ENCODE measurements around the gene FSTL5.

FSTL5 gene

DNA sequence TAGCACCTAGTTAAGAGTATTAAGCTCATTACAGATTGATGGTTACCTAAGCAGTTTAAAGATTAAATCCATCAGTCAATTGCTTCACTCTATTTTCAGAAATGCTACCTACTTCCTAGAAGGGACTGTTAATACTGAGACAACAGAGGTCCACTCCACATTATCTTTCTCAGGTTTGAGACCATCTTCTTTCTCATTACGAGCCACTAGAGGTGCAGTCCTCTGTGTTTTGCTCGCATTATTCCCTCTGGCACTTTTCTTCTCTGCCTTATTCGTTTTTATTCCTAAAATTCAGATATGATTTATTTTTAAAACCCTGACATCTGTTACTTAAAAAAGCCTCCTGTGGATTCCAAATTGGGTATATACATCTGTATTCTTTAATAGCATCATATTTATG lies 459.1 kb downstream of the FSTL5 start:
- no peak for DNase-seq (ENCODE audit: low read depth)

DNA sequence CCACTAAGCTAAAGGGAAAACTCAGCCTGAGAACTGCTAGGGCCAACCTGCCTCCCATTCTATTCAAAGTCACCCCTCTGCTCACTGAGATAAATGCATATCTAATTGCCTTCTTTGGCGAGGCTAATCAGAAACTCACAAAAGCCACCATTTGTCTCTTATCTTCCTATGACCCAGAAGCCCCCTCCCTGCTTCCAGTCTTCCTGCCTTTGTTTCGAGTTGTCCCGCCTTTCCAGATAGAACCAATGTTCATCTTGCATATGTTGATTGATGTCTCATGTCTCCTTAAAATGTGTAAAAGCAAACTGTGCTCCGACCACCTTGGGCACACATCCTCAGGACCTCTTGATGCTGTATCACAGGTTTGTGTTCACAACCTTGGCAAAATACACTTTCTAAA lies 459.8 kb downstream of the FSTL5 start:
- DNase-seq (ENCODE audit: low read depth): no peak

DNA sequence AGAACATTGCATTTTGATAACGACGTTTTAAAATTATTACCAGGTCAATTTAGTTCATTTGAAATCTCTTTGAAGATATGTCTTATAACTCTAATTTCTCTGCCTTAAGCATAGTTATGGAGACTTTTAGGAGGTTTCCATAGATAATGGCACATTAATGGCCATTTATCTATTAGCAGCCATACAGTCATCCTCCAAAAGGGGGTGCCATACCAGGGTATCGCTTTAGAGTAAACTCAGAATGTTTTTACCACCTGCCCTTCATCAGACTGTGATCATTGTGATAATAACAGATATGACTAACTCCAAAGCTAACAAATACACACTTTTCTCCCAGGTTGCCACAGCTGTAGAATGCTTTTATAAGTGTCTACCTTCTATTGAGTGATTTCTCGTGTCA lies 461.5 kb downstream of the FSTL5 start:
- DNase-seq (ENCODE audit: low read depth): no peak

DNA sequence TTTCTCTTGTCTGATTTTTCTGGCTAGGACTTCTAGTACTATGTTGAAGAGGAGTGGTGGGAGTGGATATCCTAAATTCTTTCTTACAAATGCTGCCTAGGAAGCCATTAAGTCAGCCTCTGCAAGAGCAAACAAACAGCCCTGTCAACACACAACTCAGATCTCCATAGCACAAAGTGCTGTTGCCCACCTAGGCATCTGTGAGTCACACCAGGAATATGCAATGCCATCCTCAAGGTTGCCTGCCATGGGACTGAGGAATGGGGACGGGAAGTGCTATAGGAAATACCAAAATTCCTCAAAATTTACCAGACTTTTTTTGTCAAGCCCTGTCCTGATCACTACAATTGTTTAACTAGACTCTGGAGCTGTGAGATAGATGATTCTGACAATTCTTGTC lies 466.9 kb downstream of the FSTL5 start:
- no peak for DNase-seq (ENCODE audit: low read depth)

DNA sequence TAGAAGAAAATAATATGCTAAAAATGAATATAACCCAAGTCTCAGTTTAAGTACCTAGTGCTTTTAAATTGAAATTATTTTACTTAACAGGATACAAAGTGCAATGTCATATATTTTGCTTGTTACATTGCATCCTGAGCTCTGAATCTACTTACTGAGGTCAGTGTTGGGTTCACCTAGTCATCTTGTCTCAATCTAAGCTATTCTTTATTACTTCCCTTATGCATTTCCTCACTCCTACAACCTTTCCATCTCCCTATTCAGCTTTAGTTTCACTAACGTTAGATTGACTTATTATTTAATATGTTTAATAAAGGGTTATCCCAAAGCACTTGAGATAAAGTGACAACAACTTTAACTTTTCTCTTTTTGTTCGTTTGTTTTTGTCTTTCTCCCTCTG lies 483.7 kb downstream of the FSTL5 start:
- no peak for DNase-seq (ENCODE audit: low read depth)

DNA sequence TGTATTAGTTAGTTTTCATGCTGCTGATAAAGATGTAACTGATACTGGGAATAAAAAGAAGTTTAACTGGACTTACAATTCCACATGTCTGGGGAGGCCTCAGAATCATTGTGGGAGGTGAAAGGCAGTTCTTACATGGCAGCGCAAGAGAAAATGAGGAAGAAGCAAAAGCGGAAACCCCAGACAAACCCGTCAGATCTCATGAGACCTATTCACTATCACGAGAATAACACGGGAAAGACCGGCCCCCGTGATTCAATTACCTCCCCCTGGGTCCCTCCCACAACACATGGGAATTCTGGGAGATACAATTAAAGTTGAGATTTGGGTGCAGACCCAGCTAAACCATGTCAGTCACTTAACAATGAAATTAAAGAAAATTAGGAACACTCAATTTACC lies 499.1 kb downstream of the FSTL5 start:
- DNase-seq (ENCODE audit: low read depth): no peak

DNA sequence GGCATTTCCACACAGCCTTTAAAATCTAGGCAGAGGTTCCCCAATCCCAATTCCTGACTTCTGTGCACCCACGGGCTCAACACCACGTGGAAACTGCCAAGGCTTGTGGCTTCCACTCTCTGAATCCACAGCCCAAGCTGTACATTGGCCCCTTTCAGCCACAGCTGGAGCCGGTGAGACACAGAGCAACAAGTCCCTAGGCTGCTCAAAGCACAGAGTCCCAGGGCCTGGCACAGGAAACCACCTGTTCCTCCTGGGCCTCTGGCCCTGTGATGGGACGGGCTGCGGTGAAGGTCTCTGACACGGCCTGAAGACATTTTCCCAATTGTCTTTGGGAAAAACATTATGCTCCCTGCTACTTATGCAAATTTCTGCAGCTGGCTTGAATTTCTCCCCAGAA lies 500.0 kb downstream of the FSTL5 start:
- no peak for DNase-seq (ENCODE audit: low read depth)

DNA sequence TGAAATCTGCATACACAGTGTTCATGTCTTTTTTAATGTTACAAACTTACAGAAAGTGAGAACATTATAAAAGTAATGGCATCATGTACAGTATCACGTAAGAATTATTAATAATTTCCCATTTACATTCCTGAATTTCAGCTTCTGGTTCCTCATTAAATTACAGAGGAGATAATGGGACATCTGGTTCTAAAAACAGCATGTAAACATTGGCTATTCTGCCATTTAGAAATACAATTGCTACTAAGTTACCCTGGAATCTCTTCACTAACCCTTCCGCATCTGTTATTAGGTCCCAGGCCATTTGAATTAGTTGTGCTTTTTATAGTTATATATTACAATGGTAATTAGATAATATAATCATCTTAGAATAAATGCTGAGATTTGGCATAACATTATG lies 505.1 kb downstream of the FSTL5 start:
- no peak for DNase-seq (ENCODE audit: low read depth)

DNA sequence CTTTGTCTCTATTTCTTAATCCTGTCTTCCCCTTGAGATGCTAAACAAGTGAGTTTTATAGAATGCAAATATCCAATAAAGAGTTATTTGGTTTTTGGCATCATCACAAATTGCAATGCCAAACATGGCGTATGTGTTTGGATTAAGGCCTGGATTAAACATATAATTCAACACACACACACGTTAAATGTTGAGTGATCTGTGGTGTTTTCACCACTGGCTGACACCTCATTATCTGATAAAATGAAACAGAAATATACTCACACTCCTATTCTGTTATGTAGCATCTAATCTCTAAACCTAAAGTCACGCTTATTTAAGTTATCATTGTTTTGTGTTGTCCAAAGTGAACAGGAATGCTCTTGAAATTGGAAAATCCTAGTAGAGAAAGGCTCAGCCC lies 506.2 kb downstream of the FSTL5 start:
- no peak for DNase-seq (ENCODE audit: low read depth)

DNA sequence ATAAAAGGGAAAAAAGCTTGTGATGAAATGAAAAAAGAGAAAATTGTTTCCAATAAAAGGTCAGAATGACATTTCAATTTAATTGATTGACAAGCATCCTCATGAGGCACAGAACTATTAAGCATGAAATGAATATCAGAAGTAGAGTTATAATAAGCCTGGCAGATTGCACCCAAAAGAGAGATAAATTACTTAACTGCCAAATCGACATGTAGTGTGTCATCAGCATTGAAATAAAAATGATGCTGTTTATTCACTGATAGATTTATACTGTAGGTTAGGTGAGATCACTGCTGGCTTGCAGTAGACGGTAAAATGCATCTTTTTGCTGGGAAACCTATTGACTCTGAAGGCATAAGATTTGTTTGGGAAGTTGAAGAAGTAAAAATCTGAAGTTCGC lies 507.2 kb downstream of the FSTL5 start:
- no peak for DNase-seq (ENCODE audit: low read depth)

DNA sequence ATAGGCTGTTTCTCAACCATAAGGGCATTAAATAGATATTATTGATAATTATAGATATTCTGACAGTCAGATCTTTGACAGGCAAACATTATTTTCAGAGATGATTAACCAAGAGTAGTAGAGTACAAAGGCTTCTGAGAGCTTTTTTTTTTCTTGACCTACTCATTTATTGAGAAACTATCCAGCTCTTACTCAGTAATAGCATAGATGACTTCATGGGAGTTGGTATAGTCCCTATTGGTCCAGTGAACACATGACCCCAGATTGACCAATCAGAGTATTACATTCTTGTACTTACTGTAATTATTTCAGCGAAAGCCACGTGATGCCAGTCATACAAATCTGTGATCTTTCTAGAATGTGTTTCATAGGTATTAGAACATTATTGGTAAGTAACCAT lies 508.7 kb downstream of the FSTL5 start:
- no peak for DNase-seq (ENCODE audit: low read depth)

DNA sequence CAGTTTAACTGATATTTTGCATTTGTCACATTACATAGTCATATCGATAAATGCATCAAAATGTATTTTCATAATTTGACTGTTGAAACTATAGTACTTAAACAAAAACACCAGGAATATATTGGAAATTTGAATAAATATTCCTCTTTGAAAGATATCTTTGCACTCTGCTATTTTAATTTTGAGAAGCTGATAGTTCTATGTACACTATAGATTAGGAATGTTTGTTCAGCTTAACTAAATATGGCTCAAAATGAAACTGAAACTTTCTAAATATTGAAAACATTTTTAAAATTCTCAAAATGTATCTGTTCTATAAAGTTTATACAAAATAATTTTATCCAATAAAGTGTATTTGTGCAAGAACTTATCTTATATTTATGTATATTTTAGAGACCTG lies 510.1 kb downstream of the FSTL5 start:
- no peak for DNase-seq (ENCODE audit: low read depth)

DNA sequence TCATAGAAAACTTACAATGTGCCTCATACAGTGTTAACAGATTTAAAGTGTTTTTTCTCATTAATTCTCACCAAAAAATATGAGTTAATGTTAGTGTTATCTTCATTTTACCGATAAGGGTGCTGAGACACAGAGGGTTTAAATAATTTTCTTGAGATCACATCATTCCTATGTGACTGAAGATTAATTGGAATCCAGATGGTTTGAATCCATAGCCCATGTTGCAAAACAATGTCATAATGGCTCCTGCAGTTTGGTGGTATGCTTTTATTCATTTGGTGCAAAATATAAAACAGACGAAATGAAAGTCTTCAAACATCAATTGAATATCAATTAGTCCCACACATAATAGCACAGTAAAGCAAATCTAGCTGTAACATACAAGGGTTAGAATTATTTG lies 512.2 kb downstream of the FSTL5 start:
- no peak for DNase-seq (ENCODE audit: low read depth)

DNA sequence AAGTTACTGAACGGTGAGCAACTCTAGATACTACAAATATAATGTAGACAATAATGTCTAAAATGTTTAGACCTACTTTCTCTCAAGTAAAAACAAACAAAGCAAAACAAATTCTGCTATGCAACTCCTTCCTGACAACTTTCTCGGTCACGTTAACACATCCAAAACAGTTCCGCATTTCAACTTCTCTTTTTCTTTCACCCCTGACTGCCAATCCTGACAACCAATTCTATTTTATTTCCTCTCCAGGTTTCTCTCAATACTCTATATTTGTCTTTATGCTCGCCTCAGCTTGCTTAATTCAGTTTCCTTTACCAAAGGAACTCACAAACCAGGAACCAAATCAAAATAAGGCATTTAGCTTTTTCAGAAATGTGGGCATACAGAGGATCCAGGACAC lies 513.0 kb downstream of the FSTL5 start:
- DNase-seq (ENCODE audit: low read depth): no peak

DNA sequence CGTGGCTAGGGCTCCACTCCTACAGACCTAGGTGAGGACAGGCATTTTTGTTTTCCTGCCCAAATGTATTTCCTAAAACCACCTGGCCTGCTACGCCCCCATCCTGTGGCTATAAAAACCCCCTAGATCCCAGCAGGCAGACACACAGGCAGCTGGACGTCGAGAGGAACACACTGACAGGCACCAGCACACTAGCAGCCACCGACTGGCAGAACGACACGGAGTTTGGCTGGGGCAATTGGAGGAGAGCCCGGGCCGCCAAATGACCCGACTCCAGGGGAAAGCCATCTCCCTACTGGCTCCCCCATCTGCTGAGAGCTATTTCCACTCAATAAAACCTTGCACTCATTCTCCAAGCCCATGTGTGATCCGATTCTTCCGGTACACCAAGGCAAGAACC lies 516.0 kb downstream of the FSTL5 start:
- DNase-seq (ENCODE audit: low read depth): no peak

DNA sequence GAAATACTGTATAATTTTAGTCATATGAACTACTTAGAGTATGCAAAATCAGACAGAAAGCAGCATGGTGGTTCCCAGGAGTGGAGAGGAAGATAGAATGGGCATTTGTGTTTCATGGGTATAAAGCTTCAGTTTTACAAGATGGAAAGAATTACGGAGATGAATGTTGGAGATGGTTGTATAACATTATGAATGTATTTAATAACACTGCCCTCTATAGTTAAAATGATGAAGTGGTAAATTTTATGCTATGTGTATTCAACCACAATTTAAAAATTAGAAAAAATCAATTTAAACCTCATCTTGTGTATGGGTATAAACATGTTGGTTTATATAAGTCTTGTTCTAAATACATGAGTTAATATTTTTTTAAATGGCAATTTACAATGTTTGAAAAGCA lies 521.1 kb downstream of the FSTL5 start:
- no peak for DNase-seq (ENCODE audit: low read depth)

DNA sequence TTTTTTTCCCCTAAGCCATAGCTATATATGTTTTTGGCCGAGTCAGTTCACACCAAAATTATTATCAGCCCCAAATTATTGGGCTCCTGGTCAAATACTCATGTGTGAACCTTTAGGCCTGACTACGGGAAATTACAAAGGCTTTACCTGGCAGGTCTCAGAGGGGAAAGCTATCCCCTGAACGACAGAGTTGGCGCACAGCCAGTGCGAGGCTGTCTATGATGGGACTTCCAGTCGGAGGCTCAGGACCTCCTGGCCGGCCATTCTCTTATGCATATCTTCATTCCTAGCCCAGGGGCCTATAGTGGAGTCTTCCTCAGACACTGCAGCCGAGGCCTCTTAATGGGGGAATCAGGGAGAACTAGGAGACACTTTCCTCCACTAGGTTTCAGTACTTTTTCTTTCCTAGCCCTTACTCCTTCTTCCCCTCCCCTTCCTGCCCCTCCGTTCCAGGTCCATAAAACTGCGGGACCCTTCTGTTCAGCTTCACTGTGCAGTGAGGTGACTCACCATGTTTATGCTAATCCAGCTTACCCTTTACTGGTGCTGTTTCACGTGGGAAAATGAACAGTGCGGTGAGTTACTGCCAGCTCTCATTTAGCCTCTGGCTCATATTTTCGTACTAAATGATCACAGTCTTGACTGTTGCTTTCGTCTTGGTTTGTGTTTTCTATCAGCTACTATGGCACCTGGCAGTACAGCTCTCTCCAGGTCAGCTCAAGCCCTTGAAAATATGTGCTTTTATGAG lies 533.9 kb downstream of the FSTL5 start:
- no peak for DNase-seq (ENCODE audit: low read depth)

DNA sequence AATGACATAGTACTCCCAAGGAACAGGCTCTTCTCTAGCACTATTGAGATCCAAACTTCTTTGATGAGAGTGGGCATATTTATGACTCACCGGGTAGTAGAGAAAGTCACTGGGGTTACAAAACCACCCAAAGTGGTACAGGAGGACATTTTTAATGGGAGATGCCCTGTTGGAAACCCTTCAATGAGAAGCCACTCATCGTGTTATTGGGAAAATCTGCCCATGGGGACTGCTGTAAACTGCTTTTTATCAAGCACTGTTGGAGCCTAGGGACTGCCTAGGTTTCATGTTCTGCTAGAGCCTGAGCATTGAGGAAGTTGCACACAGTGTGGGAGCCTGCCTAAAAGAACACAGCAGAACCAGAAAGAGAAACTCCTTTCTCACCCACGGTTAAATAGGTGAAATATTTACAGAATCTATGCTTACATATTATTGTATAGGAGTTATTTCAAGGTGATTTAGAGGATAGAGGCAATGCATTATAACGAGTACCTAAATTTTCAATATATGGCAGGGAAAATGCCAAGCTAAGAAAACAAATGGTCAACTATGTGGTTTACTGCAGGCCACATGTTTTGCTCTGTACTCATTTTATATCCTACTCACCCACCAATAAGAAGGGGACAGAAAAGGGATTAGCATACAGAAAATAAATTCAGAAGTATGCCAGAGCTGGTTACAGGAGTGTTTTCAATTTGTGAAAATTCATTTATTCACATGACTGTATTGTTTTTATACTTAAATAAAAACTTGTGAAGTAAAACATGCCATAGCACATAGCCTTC lies 559.1 kb downstream of the FSTL5 start:
- DNase-seq (ENCODE audit: low read depth): no peak

DNA sequence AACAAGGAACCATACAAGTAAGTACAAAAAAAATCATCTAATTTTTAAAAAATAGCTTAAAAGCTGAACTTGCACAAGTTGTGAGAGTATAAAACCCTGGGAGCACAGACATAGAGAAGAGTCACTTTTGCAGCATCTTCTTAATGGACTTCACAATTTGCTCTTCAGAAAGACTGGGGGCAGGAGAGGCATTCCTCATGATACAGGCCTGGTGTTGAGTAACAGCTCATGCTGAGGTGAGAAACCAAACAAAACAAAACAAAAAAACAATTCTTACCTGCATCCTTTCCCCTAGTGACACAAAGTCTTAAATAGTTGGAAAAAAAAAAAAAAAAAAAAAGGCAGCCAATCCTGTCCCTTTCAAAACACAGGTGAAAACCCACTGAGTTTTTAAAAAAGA lies 562.8 kb downstream of the FSTL5 start:
- no peak for DNase-seq (ENCODE audit: low read depth)

DNA sequence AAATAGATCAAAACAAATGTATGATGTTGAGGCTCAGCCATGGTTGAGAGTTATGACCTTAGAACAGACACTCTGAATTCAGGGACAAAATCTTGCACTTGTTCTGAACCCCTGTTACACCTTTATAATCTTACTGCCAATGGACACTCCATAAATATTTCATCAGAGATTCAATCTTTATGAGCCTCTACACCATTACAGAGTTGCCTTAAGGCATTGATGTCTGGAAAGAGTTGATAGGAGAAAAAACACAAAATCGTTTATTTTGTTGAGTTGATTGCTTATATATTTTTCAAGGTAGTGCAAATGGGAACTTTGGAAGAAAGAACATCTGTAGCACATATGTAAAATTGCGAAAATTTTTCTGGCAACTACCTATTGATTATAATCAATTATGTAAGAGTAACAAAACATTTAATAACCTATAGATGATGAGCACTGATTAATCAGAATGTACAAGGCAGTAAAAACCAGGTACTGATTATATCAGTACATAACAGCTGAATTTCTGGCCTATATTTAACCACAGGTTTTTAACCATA lies 568.5 kb downstream of the FSTL5 start:
- DNase-seq (ENCODE audit: low read depth): no peak

DNA sequence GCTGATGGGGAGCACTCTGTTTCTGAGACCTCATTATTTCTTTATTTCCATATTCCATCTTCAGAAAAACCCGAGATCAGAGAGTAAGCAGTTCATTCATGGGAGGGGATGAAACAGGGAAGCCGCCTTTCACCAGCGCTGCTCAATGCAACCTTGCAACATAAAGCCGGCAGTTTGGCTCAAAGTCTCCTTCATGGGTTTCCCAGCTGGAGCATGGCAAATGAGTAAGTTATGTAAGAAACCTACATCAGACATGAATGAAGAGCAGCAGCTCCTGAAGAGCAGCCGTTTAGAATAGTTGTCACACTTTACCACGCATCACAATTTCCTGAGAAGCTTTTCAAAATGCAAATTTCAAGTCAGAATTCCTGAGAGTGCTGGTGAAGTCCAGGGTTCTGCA lies 578.8 kb downstream of the FSTL5 start:
- no peak for DNase-seq (ENCODE audit: low read depth)

DNA sequence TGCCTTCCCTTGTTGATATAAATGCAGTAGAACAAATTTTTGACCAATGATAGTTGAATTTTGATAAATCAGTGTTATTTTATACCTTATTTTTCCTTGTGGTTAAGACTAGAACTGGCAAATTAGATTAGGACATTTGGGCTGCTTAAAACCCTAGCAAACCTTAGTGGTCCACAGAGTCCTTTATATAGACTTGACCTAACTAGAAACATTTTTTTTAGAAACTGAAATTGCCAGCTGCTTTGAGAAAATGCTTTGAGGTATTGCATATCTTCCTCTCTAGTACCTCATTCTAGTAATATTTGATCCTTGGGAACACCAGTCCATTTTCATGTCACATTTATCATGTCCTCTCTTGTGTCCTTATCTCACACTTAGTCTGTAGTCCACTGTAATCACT lies 580.3 kb downstream of the FSTL5 start:
- no peak for DNase-seq (ENCODE audit: low read depth)
